ENCODE data around the gene PSEN2.
"Not testable (repeated sequence)": the region's sequence is repeated elsewhere in the genome, so short reads cannot be mapped to it uniquely, and the experiment has no call there.

Gene PSEN2

GRCh38 chr1:226870401-226871279, at the start of gene PSEN2:
PSEN2 (plus strand) TSS chr1:226870616; CDS start chr1:226881908, 11,292 bp downstream.
- peak in 2 of 3 experiments; percentile 13 to 25 for DNase-seq (ENCODE audit: low read depth in 3 of 3)

- no peak for DNase-seq (ENCODE audit: low read depth in 3 of 3)
Measured at GRCh38 chr1:226820941-226821718, 49.3 kb upstream of the PSEN2 start.

GRCh38 chr1:226821719-226822085, 48.7 kb upstream of the PSEN2 start:
- no peak for DNase-seq (ENCODE audit: low read depth in 3 of 3)

GRCh38 chr1:226823643-226824042, 46.8 kb upstream of the PSEN2 start:
- no peak for DNase-seq (ENCODE audit: low read depth in 3 of 3)

GRCh38 chr1:226825037-226825745, 45.2 kb upstream of the PSEN2 start:
- DNase-seq (ENCODE audit: low read depth in 3 of 3), result no peak

- DNase-seq (ENCODE audit: low read depth in 3 of 3), result no peak
Measured at GRCh38 chr1:226825746-226826100, 44.7 kb upstream of the PSEN2 start.

- no peak for DNase-seq (ENCODE audit: low read depth in 3 of 3)
Measured at GRCh38 chr1:226826479-226827261, 43.7 kb upstream of the PSEN2 start.

GRCh38 chr1:226827458-226827857, 43.0 kb upstream of the PSEN2 start:
- peak in 1 of 3 experiments; percentile 10 for DNase-seq (ENCODE audit: low read depth in 3 of 3)

GRCh38 chr1:226827968-226828513, 42.4 kb upstream of the PSEN2 start:
- DNase-seq (ENCODE audit: low read depth in 3 of 3), result peak; percentile 85 to 93 (median 90)

- DNase-seq (ENCODE audit: low read depth in 3 of 3), result no peak
Measured at GRCh38 chr1:226829105-226829504, 41.3 kb upstream of the PSEN2 start.

GRCh38 chr1:226831953-226832352, 38.5 kb upstream of the PSEN2 start:
- DNase-seq (ENCODE audit: low read depth in 3 of 3), result no peak

- no peak for DNase-seq (ENCODE audit: low read depth in 3 of 3)
Measured at GRCh38 chr1:226832613-226833012, 37.8 kb upstream of the PSEN2 start.

- not testable (repeated sequence) for DNase-seq (ENCODE audit: low read depth in 3 of 3)
Measured at GRCh38 chr1:226834179-226834578, 36.2 kb upstream of the PSEN2 start.

- not testable (repeated sequence) for DNase-seq (ENCODE audit: low read depth in 3 of 3)
Measured at GRCh38 chr1:226835396-226835795, 35.0 kb upstream of the PSEN2 start.

- DNase-seq (ENCODE audit: low read depth in 3 of 3), result not testable (repeated sequence)
Measured at GRCh38 chr1:226837966-226838365, 32.5 kb upstream of the PSEN2 start.

GRCh38 chr1:226838456-226838855, 32.0 kb upstream of the PSEN2 start:
- DNase-seq (ENCODE audit: low read depth in 3 of 3), result no peak

GRCh38 chr1:226845624-226846023, 24.8 kb upstream of the PSEN2 start:
- no peak for DNase-seq (ENCODE audit: low read depth in 3 of 3)

GRCh38 chr1:226846786-226847185, 23.6 kb upstream of the PSEN2 start:
- DNase-seq (ENCODE audit: low read depth in 3 of 3), result no peak

- not testable (repeated sequence) for DNase-seq (ENCODE audit: low read depth in 3 of 3)
Measured at GRCh38 chr1:226854548-226854947, 15.9 kb upstream of the PSEN2 start.

- DNase-seq (ENCODE audit: low read depth in 3 of 3), result no peak
Measured at GRCh38 chr1:226862890-226863289, 7.5 kb upstream of the PSEN2 start.

GRCh38 chr1:226863446-226863845, 7.0 kb upstream of the PSEN2 start:
- no peak for DNase-seq (ENCODE audit: low read depth in 3 of 3)

Data from stimulated activated CD4-positive, alpha-beta T cell treated with anti-CD3 and anti-CD28 coated beads, TNF-alpha, amount 100 ng/mL, for 4 hours (primary cell).